HepG2 (cell line): ENCODE data around the gene BHLHE23. TPM values are rescaled to one million over a fixed set of nuclear protein-coding genes. Genes with fewer than 3 reads are reported as not detected.

Source experiments
- ARID2 ChIP-seq: sonication (generic); formaldehyde crosslinking; IDR thresholded peaks from 2 replicates; pipeline ENCODE4 v1.8.1; 2022; ENCODE audit warnings: mild to moderate bottlenecking, missing genetic modification reagents, borderline replicate concordance
- ATF7 ChIP-seq, 2 experiments: fragments of 450-650 bp in 1 of 2; sonication (generic) in 1 of 2; formaldehyde crosslinking in 1 of 2; IDR thresholded peaks; 2 replicates each; pipeline versions ENCODE4 v1.4.0 to v1.6.1; 2016 to 2020; ENCODE audit warnings: antibody characterized with exemption in 1 of 2, mild to moderate bottlenecking in 1 of 2, missing genetic modification reagents in 1 of 2
- ATF7-NPFF ChIP-seq: sonication (generic); formaldehyde crosslinking; IDR thresholded peaks from 2 replicates; pipeline ENCODE4 v1.8.1; 2023; ENCODE audit warnings: mild to moderate bottlenecking, low read depth, missing genetic modification reagents, moderate library complexity
- ATM ChIP-seq: fragments of 450-650 bp; IDR thresholded peaks from 2 replicates; pipeline ENCODE4 v1.7.1; 2017; ENCODE audit warnings: mild to moderate bottlenecking, borderline replicate concordance
- CHD4 ChIP-seq: fragments of 200-600 bp; sonication (generic); IDR thresholded peaks from 2 replicates; pipeline ENCODE4 v1.7.0; 2017; ENCODE audit warnings: mild to moderate bottlenecking, low read length, borderline replicate concordance
- DNMT3B ChIP-seq: conservative IDR thresholded peaks from 2 replicates; pipeline ENCODE4 v1.6.1; 2016; ENCODE audit warnings: missing biosample characterization, control low read depth
- GATA4 ChIP-seq: sonication (generic); IDR thresholded peaks from 2 replicates; pipeline ENCODE4 v1.6.1; 2016; ENCODE audit warnings: antibody characterized with exemption, low read depth, borderline replicate concordance
- HES4 ChIP-seq: sonication (generic); formaldehyde crosslinking; IDR thresholded peaks from 2 replicates; pipeline ENCODE4 v1.9.0; 2021; ENCODE audit warnings: mild to moderate bottlenecking, missing genetic modification reagents, borderline replicate concordance
- MTF2 ChIP-seq: sonication (generic); formaldehyde crosslinking; IDR thresholded peaks from 2 replicates; pipeline ENCODE4 v1.5.0; 2020; ENCODE audit warnings: missing genetic modification reagents, borderline replicate concordance
- NFE2L1 ChIP-seq: sonication (generic); formaldehyde crosslinking; IDR thresholded peaks from 2 replicates; pipeline ENCODE4 v1.4.0; 2020; ENCODE audit warnings: missing genetic modification reagents, mild to moderate bottlenecking, borderline replicate concordance
- SNAI1 ChIP-seq: sonication (generic); formaldehyde crosslinking; IDR thresholded peaks from 2 replicates; pipeline ENCODE4 v1.5.0; 2020; ENCODE audit warnings: mild to moderate bottlenecking, missing genetic modification reagents, borderline replicate concordance
- TBP ChIP-seq: sonication (generic); formaldehyde crosslinking; IDR thresholded peaks from 2 replicates; pipeline ENCODE4 v1.5.0; 2020; ENCODE audit warnings: missing genetic modification reagents
- ZFYVE20 ChIP-seq: sonication (generic); formaldehyde crosslinking; IDR thresholded peaks from 2 replicates; pipeline ENCODE4 v1.8.0; 2023; ENCODE audit warnings: low read depth, mild to moderate bottlenecking, moderate library complexity, missing genetic modification reagents, borderline replicate concordance
- ZNF10 ChIP-seq: sonication (generic); formaldehyde crosslinking; IDR thresholded peaks from 2 replicates; pipeline ENCODE4 v1.4.0; 2020; ENCODE audit warnings: mild to moderate bottlenecking, low read depth, missing genetic modification reagents, borderline replicate concordance
- ZNF589 ChIP-seq: sonication (generic); formaldehyde crosslinking; conservative IDR thresholded peaks from 2 replicates; pipeline ENCODE4 v1.8.0; 2022; ENCODE audit warnings: mild to moderate bottlenecking, moderate library complexity, missing genetic modification reagents
- polyA plus RNA-seq, 8 experiments: library from polyadenylated mRNA; depleted of rRNA in 3 of 8; stranded (reverse) in 7 of 8; unstranded in 1 of 8; fragments of >200 nt; fragmentation: Illumina TruSeq in 4 of 8; extraction: Trizol in 4 of 8; gene quantifications; 2 replicates each; pipeline versions ENCODE4 v1.2.1 to v1.2.3, GENCODE V29; 2011 to 2016; ENCODE audit warnings: low read depth in 4 of 8, missing spikeins in 1 of 8, mixed read lengths in 1 of 8; ENCODE audit not compliant: insufficient read depth in 1 of 8
- total RNA-seq, 5 experiments: library from RNA; depleted of rRNA; stranded (reverse); fragments of >200 nt; fragmentation: Illumina TruSeq; extraction: Trizol; gene quantifications; 2 replicates each; pipeline ENCODE4 v1.2.3, GENCODE V29; 2016; ENCODE audit warnings: low read depth in 1 of 5
- TF ChIP-seq, protein P1 (sequence below): sonication (generic); formaldehyde crosslinking; IDR thresholded peaks from 2 replicates; pipeline ENCODE4 v1.4.0; 2020; ENCODE audit warnings: mild to moderate bottlenecking, missing genetic modification reagents, borderline replicate concordance
- TF ChIP-seq, protein P2 (sequence below): sonication (generic); formaldehyde crosslinking; IDR thresholded peaks from 2 replicates; pipeline ENCODE4 v1.5.0; 2020; ENCODE audit warnings: mild to moderate bottlenecking, missing genetic modification reagents, moderate library complexity
- TF ChIP-seq, protein P3 (sequence below): sonication (generic); formaldehyde crosslinking; IDR thresholded peaks from 2 replicates; pipeline ENCODE4 v1.9.0; 2022; ENCODE audit warnings: low read depth, missing genetic modification reagents
- TF ChIP-seq, protein P4 (sequence below): sonication (generic); formaldehyde crosslinking; IDR thresholded peaks from 2 replicates; pipeline ENCODE4 v1.4.0; 2020; ENCODE audit warnings: missing genetic modification reagents

BHLHE23 gene
- total and polyA plus RNA-seq, 2 of the 13 experiments (the other 11 are each of a cell fraction or from before 2014, with no cell fraction given): not detected

DNA sequence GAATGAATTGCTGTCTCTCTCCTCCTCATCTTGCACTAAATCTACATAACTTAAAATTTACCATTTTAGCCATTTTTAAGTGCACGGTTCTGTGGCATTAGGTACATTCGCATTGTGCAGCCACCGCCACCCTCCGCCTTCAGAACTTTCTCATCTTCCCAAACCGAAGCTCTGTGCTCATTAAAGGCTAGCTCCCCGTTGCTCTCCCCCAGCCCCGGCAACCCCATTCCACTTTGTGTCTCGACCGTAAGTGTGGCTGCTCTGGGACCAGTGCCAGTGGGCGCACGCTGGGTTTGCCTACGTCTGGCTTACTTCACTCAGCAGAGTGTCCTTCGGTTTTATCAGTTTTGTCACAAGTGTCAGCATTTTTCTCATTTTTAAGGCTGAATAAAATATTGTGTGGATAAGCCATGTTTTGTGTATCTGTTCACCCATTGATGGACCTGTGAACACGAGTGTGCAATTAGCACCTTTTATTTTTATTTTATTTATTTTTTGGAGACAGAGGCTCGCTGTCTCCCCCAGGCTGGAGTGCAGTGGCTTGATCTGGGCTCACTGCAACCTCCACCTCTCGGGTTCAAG is 37.5 kb downstream of the BHLHE23 start (continued):
- TF ChIP-seq NFE2L1 (CRISPR knock-in tag) (no peak), CHD4 (0 out of 2 replicates have a peak, but pooled peaks have one; percentile 2), TBP (CRISPR knock-in tag) (no peak), ZFYVE20 (CRISPR knock-in tag) (no peak), DNMT3B (0 out of 2 replicates have a peak, but pooled peaks have one; percentile 47), ZNF10 (CRISPR knock-in tag) (no peak), MTF2 (CRISPR knock-in tag) (no peak), ZNF589 (CRISPR knock-in tag) (no peak), SNAI1 (CRISPR knock-in tag) (no peak), ATF7 (IDR thresholded peaks at IDR 0.05) (no peak), ATF7 (CRISPR knock-in tag; IDR thresholded peaks at IDR 0.05) (peak; percentile 58; the same call in 1 of the 2 replicates), HES4 (CRISPR knock-in tag) (no peak), ARID2 (CRISPR knock-in tag) (no peak), GATA4 (no peak), ATM (no peak), ATF7-NPFF (CRISPR knock-in tag) (no peak)
- TF ChIP-seq, protein P1, sequence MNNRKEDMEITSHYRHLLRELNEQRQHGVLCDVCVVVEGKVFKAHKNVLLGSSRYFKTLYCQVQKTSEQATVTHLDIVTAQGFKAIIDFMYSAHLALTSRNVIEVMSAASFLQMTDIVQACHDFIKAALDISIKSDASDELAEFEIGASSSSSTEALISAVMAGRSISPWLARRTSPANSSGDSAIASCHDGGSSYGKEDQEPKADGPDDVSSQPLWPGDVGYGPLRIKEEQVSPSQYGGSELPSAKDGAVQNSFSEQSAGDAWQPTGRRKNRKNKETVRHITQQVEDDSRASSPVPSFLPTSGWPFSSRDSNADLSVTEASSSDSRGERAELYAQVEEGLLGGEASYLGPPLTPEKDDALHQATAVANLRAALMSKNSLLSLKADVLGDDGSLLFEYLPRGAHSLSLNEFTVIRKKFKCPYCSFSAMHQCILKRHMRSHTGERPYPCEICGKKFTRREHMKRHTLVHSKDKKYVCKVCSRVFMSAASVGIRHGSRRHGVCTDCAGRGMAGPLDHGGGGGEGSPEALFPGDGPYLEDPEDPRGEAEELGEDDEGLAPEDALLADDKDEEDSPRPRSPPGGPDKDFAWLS: no peak
- TF ChIP-seq, protein P2, sequence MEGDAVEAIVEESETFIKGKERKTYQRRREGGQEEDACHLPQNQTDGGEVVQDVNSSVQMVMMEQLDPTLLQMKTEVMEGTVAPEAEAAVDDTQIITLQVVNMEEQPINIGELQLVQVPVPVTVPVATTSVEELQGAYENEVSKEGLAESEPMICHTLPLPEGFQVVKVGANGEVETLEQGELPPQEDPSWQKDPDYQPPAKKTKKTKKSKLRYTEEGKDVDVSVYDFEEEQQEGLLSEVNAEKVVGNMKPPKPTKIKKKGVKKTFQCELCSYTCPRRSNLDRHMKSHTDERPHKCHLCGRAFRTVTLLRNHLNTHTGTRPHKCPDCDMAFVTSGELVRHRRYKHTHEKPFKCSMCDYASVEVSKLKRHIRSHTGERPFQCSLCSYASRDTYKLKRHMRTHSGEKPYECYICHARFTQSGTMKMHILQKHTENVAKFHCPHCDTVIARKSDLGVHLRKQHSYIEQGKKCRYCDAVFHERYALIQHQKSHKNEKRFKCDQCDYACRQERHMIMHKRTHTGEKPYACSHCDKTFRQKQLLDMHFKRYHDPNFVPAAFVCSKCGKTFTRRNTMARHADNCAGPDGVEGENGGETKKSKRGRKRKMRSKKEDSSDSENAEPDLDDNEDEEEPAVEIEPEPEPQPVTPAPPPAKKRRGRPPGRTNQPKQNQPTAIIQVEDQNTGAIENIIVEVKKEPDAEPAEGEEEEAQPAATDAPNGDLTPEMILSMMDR: no peak
- TF ChIP-seq, protein P3, sequence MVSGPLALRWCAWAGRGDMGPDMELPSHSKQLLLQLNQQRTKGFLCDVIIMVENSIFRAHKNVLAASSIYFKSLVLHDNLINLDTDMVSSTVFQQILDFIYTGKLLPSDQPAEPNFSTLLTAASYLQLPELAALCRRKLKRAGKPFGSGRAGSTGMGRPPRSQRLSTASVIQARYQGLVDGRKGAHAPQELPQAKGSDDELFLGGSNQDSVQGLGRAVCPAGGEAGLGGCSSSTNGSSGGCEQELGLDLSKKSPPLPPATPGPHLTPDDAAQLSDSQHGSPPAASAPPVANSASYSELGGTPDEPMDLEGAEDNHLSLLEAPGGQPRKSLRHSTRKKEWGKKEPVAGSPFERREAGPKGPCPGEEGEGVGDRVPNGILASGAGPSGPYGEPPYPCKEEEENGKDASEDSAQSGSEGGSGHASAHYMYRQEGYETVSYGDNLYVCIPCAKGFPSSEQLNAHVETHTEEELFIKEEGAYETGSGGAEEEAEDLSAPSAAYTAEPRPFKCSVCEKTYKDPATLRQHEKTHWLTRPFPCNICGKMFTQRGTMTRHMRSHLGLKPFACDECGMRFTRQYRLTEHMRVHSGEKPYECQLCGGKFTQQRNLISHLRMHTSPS (CRISPR knock-in tag): no peak
- TF ChIP-seq, protein P4, sequence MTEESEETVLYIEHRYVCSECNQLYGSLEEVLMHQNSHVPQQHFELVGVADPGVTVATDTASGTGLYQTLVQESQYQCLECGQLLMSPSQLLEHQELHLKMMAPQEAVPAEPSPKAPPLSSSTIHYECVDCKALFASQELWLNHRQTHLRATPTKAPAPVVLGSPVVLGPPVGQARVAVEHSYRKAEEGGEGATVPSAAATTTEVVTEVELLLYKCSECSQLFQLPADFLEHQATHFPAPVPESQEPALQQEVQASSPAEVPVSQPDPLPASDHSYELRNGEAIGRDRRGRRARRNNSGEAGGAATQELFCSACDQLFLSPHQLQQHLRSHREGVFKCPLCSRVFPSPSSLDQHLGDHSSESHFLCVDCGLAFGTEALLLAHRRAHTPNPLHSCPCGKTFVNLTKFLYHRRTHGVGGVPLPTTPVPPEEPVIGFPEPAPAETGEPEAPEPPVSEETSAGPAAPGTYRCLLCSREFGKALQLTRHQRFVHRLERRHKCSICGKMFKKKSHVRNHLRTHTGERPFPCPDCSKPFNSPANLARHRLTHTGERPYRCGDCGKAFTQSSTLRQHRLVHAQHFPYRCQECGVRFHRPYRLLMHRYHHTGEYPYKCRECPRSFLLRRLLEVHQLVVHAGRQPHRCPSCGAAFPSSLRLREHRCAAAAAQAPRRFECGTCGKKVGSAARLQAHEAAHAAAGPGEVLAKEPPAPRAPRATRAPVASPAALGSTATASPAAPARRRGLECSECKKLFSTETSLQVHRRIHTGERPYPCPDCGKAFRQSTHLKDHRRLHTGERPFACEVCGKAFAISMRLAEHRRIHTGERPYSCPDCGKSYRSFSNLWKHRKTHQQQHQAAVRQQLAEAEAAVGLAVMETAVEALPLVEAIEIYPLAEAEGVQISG (CRISPR knock-in tag): no peak
